Neural cell (in vitro differentiated cells): ENCODE data around the gene PLCL1. TPM values are rescaled to one million over a fixed set of nuclear protein-coding genes. Genes with fewer than 3 reads are reported as not detected.

Experiments used
- H2AFZ ChIP-seq: fragments of 200-600, 300-800 bp; sonication (generic), shearing (Covaris generic); 2 replicates; pipeline ENCODE4 v1.6.0; 2014; ENCODE audit warnings: low read depth, mild to moderate bottlenecking, antibody characterized with exemption, low read length, moderate library complexity
- H3F3A ChIP-seq: fragments of 200-600 bp; shearing (Covaris generic); 2 replicates; pipeline ENCODE4 v1.6.1; 2016; ENCODE audit warnings: mild to moderate bottlenecking, moderate library complexity, mixed read lengths, antibody characterized with exemption, low read length; ENCODE audit not compliant: insufficient read depth, poor library complexity, severe bottlenecking
- H3K27ac ChIP-seq: fragments of 200-600, 300-800 bp; sonication (generic), shearing (Covaris generic); 2 replicates; pipeline ENCODE4 v1.5.1; 2014; ENCODE audit warnings: mild to moderate bottlenecking, low read length, moderate library complexity
- H3K27me3 ChIP-seq: fragments of 300-800, 200-600 bp; sonication (generic), shearing (Covaris generic); 2 replicates; pipeline ENCODE4 v1.6.0; 2014; ENCODE audit warnings: mild to moderate bottlenecking, low read depth, low read length, moderate library complexity; ENCODE audit not compliant: insufficient read depth
- H3K36me3 ChIP-seq: fragments of 300-800, 200-600 bp; sonication (generic), shearing (Covaris generic); 2 replicates; pipeline ENCODE4 v1.5.1; 2014; ENCODE audit warnings: mild to moderate bottlenecking, antibody characterized with exemption, low read length, moderate library complexity; ENCODE audit not compliant: insufficient read depth
- H3K4me2 ChIP-seq: fragments of 300-800, 200-600 bp; sonication (generic), shearing (Covaris generic); 2 replicates; pipeline ENCODE4 v1.6.0; 2014; ENCODE audit warnings: mild to moderate bottlenecking, low read length
- H3K4me3 ChIP-seq: fragments of 300-800, 200-600 bp; sonication (generic), shearing (Covaris generic); 2 replicates; pipeline ENCODE4 v1.5.1; 2014; ENCODE audit warnings: mild to moderate bottlenecking, low read length, moderate library complexity
- H3K79me2 ChIP-seq: fragments of 200-600 bp; shearing (Covaris generic); replicated peaks from 2 replicates; pipeline ENCODE4 v1.6.0; 2014; ENCODE audit warnings: mild to moderate bottlenecking, low read length, moderate library complexity; ENCODE audit not compliant: insufficient read depth
- H3K9ac ChIP-seq: fragments of 300-800, 200-600 bp; sonication (generic), shearing (Covaris generic); 2 replicates; pipeline ENCODE4 v1.6.1; 2016; ENCODE audit warnings: mild to moderate bottlenecking, low read length, mixed read lengths
- H3K9me2 ChIP-seq: fragments of 200-600 bp; shearing (Covaris generic); 2 replicates; pipeline ENCODE4 v1.6.1; 2016; ENCODE audit warnings: mild to moderate bottlenecking, low read length, mixed read lengths; ENCODE audit not compliant: insufficient read depth
- H3K9me3 ChIP-seq: fragments of 200-600, 300-800 bp; sonication (generic), shearing (Covaris generic); 2 replicates; pipeline ENCODE4 v1.6.1; 2016; ENCODE audit warnings: mild to moderate bottlenecking, mixed run types, low read length, moderate library complexity, mixed read lengths
- H4K20me1 ChIP-seq: fragments of 200-600 bp; shearing (Covaris generic); 2 replicates; pipeline ENCODE4 v1.6.1; 2016; ENCODE audit warnings: mild to moderate bottlenecking, mixed run types; ENCODE audit not compliant: insufficient read depth
- CTCF ChIP-seq: fragments of 450-650 bp; IDR thresholded peaks from 2 replicates; pipeline ENCODE4 v1.5.1; 2014; ENCODE audit warnings: antibody characterized with exemption, mild to moderate bottlenecking, moderate library complexity; ENCODE audit not compliant: poor library complexity, severe bottlenecking
- EP300 ChIP-seq: fragments of 450-650 bp; conservative IDR thresholded peaks from 2 replicates; pipeline ENCODE4 v1.6.1; 2014; ENCODE audit warnings: antibody characterized with exemption, mild to moderate bottlenecking, moderate library complexity; ENCODE audit not compliant: poor library complexity, severe bottlenecking
- EZH2 ChIP-seq: fragments of 200-600, 300-800 bp; shearing (Covaris generic), sonication (generic); IDR thresholded peaks from 2 replicates; pipeline ENCODE4 v1.6.1; 2014; ENCODE audit warnings: antibody characterized with exemption, low read length, borderline replicate concordance, mild to moderate bottlenecking; ENCODE audit not compliant: insufficient read depth, poor library complexity, severe bottlenecking
- MXI1 ChIP-seq: fragments of 450-650 bp; conservative IDR thresholded peaks from 2 replicates; pipeline ENCODE4 v1.6.1; 2014; ENCODE audit warnings: antibody characterized with exemption, mild to moderate bottlenecking; ENCODE audit not compliant: poor library complexity, severe bottlenecking
- POLR2AphosphoS5 ChIP-seq: IDR thresholded peaks from 2 replicates; pipeline ENCODE4 v1.6.1; 2012
- RAD21 ChIP-seq: fragments of 450-650 bp; conservative IDR thresholded peaks from 2 replicates; pipeline ENCODE4 v1.6.1; 2014; ENCODE audit warnings: antibody characterized with exemption, mild to moderate bottlenecking, moderate library complexity
- REST ChIP-seq: IDR thresholded peaks from 2 replicates; pipeline ENCODE4 v1.6.1; 2012; ENCODE audit warnings: borderline replicate concordance
- SMC3 ChIP-seq: fragments of 450-650 bp; conservative IDR thresholded peaks from 2 replicates; pipeline ENCODE4 v1.6.1; 2014; ENCODE audit warnings: antibody characterized with exemption, mild to moderate bottlenecking, moderate library complexity; ENCODE audit not compliant: poor library complexity
- TAF1 ChIP-seq: IDR thresholded peaks from 2 replicates; pipeline ENCODE4 v1.6.1; 2012; ENCODE audit warnings: low read depth
- polyA plus RNA-seq: library from polyadenylated mRNA; depleted of rRNA; stranded (reverse); fragments of >200 nt; gene quantifications from 2 replicates; pipeline ENCODE4 v1.2.3, GENCODE V29; 2014

PLCL1 gene
- polyA plus RNA-seq, 1 donor from 2014 or later: 6.8 TPM

GRCh38 chr2:197799068-197799467, 5.3 kb upstream of the PLCL1 start:
- no peak overlapping the region for H3K27ac ChIP-seq
- H3F3A ChIP-seq: no peaks in the 10 kb centered on the region
- no peak overlapping the region for H2AFZ ChIP-seq
- no peaks in the 10 kb centered on the region for H4K20me1 ChIP-seq
- no peak overlapping the region for H3K4me3 ChIP-seq
- no peaks in the 10 kb centered on the region for H3K36me3 ChIP-seq
- no peak overlapping the region for H3K4me2 ChIP-seq
- no peak for TF ChIP-seq POLR2AphosphoS5
- TF ChIP-seq TAF1: no peak
- TF ChIP-seq CTCF: no peak
- TF ChIP-seq RAD21: no peak
- TF ChIP-seq EP300: no peak
- no peak for TF ChIP-seq SMC3
- no peak for TF ChIP-seq EZH2
- no peak for TF ChIP-seq MXI1
- TF ChIP-seq REST: no peak
- H3K9ac ChIP-seq: no peak overlapping the region
- H3K9me3 ChIP-seq: no peaks in the 10 kb centered on the region
- no peaks in the 10 kb centered on the region for H3K79me2 ChIP-seq
- no peaks in the 10 kb centered on the region for H3K9me2 ChIP-seq
- H3K27me3 ChIP-seq: no peaks in the 10 kb centered on the region

GRCh38 chr2:197800091-197800490, 4.3 kb upstream of the PLCL1 start:
- no peak overlapping the region for H2AFZ ChIP-seq
- TF ChIP-seq EP300 (no peak), TAF1 (no peak), REST (no peak), CTCF (no peak), RAD21 (no peak), MXI1 (no peak), SMC3 (no peak), EZH2 (no peak), POLR2AphosphoS5 (no peak)
- no peak overlapping the region for H3K4me3 ChIP-seq
- no peak overlapping the region for H3K4me2 ChIP-seq
- H4K20me1 ChIP-seq: no peaks in the 10 kb centered on the region
- H3F3A ChIP-seq: no peaks in the 10 kb centered on the region
- H3K9ac ChIP-seq: no peak overlapping the region
- peaks cover 3% of the 10 kb centered on the region for H3K27me3 ChIP-seq
- H3K27ac ChIP-seq: no peak overlapping the region
- H3K79me2 ChIP-seq: no peaks in the 10 kb centered on the region
- H3K36me3 ChIP-seq: no peaks in the 10 kb centered on the region
- no peaks in the 10 kb centered on the region for H3K9me2 ChIP-seq
- H3K9me3 ChIP-seq: no peaks in the 10 kb centered on the region
